Sigmoid colon (tissue), 4 donors: Measurements from ENCODE around the gene KRTAP1-5.

Source experiments
- EP300 ChIP-seq, 4 donors: sonication (generic); formaldehyde crosslinking; IDR thresholded peaks; one replicate each; pipeline ENCODE4 v1.6.1; 2017; ENCODE audit warnings: antibody characterized with exemption in 4 of 4
- POLR2AphosphoS5 ChIP-seq, 4 donors: sonication (generic); formaldehyde crosslinking; IDR thresholded peaks; one replicate each; pipeline ENCODE4 v1.6.1; 2017; ENCODE audit warnings: antibody characterized with exemption in 4 of 4
- TF ChIP-seq, protein P1 (sequence below), 4 experiments: fragments of 450-650 bp in 3 of 4; fragments of 200-600 bp in 1 of 4; IDR thresholded peaks; one replicate each; pipeline ENCODE4 v1.5.1; 2016 to 2019; ENCODE audit warnings: antibody characterized with exemption in 4 of 4, mild to moderate bottlenecking in 3 of 4, moderate library complexity in 2 of 4

DNA sequence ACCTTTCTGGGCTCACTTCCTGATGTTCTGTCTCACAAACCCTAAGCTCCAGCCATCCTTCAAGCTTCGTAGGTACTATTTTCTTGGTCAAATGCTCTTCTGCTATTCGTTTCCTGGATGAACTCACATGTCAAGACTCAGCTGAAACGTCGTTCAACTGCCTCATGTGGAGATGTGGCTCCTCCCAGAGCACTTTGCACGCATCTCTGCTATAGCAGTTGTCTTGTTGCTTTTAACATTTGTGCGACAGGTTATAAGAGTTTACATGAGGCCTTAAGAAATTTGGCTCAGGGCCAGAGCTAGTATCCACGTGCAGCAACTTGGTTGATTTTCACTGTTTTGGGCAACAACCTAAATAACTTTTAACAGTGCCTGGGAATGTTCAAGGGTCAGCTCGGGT is 40.1 kb downstream of the KRTAP1-5 start:
- TF ChIP-seq, protein P1, sequence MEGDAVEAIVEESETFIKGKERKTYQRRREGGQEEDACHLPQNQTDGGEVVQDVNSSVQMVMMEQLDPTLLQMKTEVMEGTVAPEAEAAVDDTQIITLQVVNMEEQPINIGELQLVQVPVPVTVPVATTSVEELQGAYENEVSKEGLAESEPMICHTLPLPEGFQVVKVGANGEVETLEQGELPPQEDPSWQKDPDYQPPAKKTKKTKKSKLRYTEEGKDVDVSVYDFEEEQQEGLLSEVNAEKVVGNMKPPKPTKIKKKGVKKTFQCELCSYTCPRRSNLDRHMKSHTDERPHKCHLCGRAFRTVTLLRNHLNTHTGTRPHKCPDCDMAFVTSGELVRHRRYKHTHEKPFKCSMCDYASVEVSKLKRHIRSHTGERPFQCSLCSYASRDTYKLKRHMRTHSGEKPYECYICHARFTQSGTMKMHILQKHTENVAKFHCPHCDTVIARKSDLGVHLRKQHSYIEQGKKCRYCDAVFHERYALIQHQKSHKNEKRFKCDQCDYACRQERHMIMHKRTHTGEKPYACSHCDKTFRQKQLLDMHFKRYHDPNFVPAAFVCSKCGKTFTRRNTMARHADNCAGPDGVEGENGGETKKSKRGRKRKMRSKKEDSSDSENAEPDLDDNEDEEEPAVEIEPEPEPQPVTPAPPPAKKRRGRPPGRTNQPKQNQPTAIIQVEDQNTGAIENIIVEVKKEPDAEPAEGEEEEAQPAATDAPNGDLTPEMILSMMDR (IDR thresholded peaks at IDR 0.05) = no peak
- no peak for TF ChIP-seq POLR2AphosphoS5 (IDR thresholded peaks at IDR 0.05)
- TF ChIP-seq EP300 (IDR thresholded peaks at IDR 0.05) = no peak
